SJCRH30 (cell line): ENCODE data around the gene WBP11. TPM values are rescaled to one million over a fixed set of nuclear protein-coding genes. Genes with fewer than 3 reads are reported as not detected.

Experiments used
- DNase-seq, 2 experiments: peaks; one replicate each; pipeline ENCODE4 v3.0.0-alpha.2; 2015 to 2020
- H3K27ac ChIP-seq: fragments of 250-450 bp; sonication (Bioruptor Pico); 2 replicates; pipeline ENCODE4 v1.5.1; 2020; ENCODE audit warnings: mild to moderate bottlenecking, moderate library complexity
- H3K27me3 ChIP-seq: fragments of 250-450 bp; sonication (Bioruptor Pico); 2 replicates; pipeline ENCODE4 v1.5.1; 2020; ENCODE audit warnings: mild to moderate bottlenecking, moderate library complexity
- H3K36me3 ChIP-seq: fragments of 250-450 bp; sonication (Bioruptor Pico); 2 replicates; pipeline ENCODE4 v1.5.1; 2020; ENCODE audit warnings: mild to moderate bottlenecking, moderate library complexity
- H3K4me1 ChIP-seq: fragments of 250-450 bp; sonication (Bioruptor Pico); 2 replicates; pipeline ENCODE4 v1.5.1; 2020; ENCODE audit warnings: mild to moderate bottlenecking, moderate library complexity
- H3K4me3 ChIP-seq: fragments of 250-450 bp; sonication (Bioruptor Pico); 2 replicates; pipeline ENCODE4 v1.5.1; 2020; ENCODE audit warnings: mild to moderate bottlenecking, moderate library complexity
- H3K9me3 ChIP-seq: fragments of 250-450 bp; sonication (Bioruptor Pico); replicated peaks from 2 replicates; pipeline ENCODE4 v1.5.1; 2020; ENCODE audit warnings: mild to moderate bottlenecking, moderate library complexity
- total RNA-seq: library from RNA; depleted of rRNA; stranded (reverse); fragments of >200 nt; shearing (Covaris generic); gene quantifications from 2 replicates; pipeline ENCODE4 v1.2.3, GENCODE V29; 2014

The WBP11 gene
- total RNA-seq, 1 experiment from 2014 or later = 65.1 TPM

GRCh38 chr12:14802247-14802646 lies 1.0 kb downstream of the WBP11 start:
- no peaks in the 10 kb centered on the region for H3K27me3 ChIP-seq
- peak in 1 of 2 experiments; percentile 6 for DNase-seq
- H3K4me3 ChIP-seq = peak overlapping the region; percentile 95
- H3K27ac ChIP-seq = no peak overlapping the region
- H3K4me1 ChIP-seq = peaks cover 13% of the 10 kb centered on the region
- peaks cover 30% of the 10 kb centered on the region for H3K36me3 ChIP-seq
- no peaks in the 10 kb centered on the region for H3K9me3 ChIP-seq

GRCh38 chr12:14795028-14795448 lies 8.2 kb downstream of the WBP11 start:
- Histone ChIP-seq H3K4me1 (no peaks in the 10 kb centered on the region), H3K4me3 (no peak overlapping the region), H3K27me3 (no peaks in the 10 kb centered on the region), H3K9me3 (no peaks in the 10 kb centered on the region), H3K36me3 (peaks cover 88% of the 10 kb centered on the region), H3K27ac (peak overlapping the region; percentile 30)
- DNase-seq = peak in 1 of 2 experiments; percentile 8

DNA sequence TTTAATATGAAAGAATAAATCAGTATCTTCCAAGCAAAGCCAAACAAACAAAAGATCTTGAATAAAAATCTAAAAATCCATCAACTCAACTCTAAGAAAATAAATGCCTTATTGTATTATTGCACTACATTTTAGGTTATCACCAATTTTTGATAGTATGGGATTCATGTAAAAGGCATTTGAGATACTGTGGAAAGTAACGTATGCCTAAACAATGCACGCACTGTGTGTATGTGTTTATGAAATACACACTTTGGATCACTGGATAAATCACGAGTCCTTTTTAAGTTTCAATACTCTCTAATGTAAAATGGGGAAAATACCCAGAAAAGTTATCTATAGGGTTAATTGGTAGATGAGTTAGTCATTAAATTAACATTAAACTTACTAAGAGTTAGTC lies 17.7 kb downstream of the WBP11 start:
- Histone ChIP-seq H3K9me3 (no peaks in the 10 kb centered on the region), H3K4me1 (no peaks in the 10 kb centered on the region), H3K4me3 (no peak overlapping the region), H3K27ac (no peak overlapping the region), H3K27me3 (no peaks in the 10 kb centered on the region), H3K36me3 (peaks cover 56% of the 10 kb centered on the region)
- no peak for DNase-seq

DNA sequence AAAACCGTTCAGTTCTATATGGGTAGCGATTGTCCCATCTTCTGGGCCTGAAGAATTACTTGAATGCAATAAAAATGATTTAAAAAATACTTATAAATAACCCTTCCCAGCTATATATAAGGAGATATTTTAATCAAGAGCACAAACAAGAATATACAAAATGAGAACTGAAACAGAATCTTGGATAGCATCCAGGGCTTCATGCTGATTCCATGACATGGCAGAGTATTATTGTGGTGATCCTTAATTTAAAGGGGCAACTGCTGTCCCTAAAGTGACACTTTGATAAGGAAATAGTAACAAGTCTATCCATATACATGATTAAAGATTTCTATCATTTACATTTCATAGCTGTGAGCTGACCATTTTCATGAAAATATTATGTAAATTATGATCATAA lies 18.8 kb downstream of the WBP11 start:
- Histone ChIP-seq H3K27ac (no peak overlapping the region), H3K4me3 (no peak overlapping the region), H3K9me3 (no peaks in the 10 kb centered on the region), H3K4me1 (no peaks in the 10 kb centered on the region), H3K36me3 (peaks cover 45% of the 10 kb centered on the region), H3K27me3 (no peaks in the 10 kb centered on the region)
- DNase-seq = no peak

GRCh38 chr12:14782756-14783155 lies 20.5 kb downstream of the WBP11 start:
- Histone ChIP-seq H3K9me3 (no peaks in the 10 kb centered on the region), H3K4me3 (no peak overlapping the region), H3K27me3 (no peaks in the 10 kb centered on the region), H3K36me3 (peaks cover 28% of the 10 kb centered on the region), H3K27ac (no peak overlapping the region), H3K4me1 (no peaks in the 10 kb centered on the region)
- no peak for DNase-seq

DNA sequence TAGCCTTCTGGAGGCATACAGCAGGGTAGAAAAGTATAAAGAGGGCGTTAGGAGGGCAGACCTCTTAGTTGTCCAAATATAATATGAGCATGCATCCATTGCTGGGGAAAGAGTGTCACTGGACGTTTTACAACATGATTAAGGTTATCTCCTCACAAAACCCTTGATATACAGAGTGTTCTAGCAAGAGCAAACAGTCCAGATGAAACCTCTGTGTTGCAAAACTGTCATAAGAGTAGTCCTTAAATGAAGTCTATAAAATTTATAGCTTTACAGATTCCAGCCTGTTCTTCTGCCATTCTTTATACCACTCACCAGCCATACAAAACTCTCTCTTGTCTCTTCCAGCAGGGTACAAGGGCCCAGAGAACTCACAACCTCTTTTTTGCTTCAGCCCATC lies 21.7 kb downstream of the WBP11 start:
- Histone ChIP-seq H3K4me1 (no peaks in the 10 kb centered on the region), H3K27me3 (no peaks in the 10 kb centered on the region), H3K27ac (no peak overlapping the region), H3K9me3 (no peaks in the 10 kb centered on the region), H3K36me3 (peaks cover 19% of the 10 kb centered on the region), H3K4me3 (no peak overlapping the region)
- DNase-seq = no peak

DNA sequence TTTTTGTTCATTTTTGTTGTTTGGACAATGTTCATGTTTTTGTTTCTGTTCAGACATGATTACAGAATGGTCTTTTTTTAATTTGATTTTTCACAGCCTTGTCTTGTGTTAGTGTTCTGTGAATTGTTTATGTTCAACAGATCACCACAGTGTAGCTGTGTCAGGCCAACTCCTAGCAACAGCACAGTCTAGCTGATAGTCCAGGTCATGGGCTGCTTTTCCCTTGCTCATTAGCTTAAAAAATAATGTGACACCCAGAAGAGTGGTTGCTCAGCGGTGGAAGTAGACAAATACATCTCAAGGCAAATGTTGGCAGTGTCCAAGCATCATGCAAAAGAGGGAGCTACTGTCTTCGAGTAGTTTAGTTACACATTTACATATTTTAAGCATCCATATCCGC lies 22.4 kb downstream of the WBP11 start:
- H3K27ac ChIP-seq = no peak overlapping the region
- H3K4me3 ChIP-seq = no peak overlapping the region
- H3K4me1 ChIP-seq = no peaks in the 10 kb centered on the region
- H3K36me3 ChIP-seq = peaks cover 12% of the 10 kb centered on the region
- no peaks in the 10 kb centered on the region for H3K9me3 ChIP-seq
- H3K27me3 ChIP-seq = no peaks in the 10 kb centered on the region
- DNase-seq = no peak

- Histone ChIP-seq H3K4me1 (no peaks in the 10 kb centered on the region), H3K27ac (no peak overlapping the region), H3K4me3 (no peak overlapping the region), H3K9me3 (no peaks in the 10 kb centered on the region), H3K27me3 (no peaks in the 10 kb centered on the region), H3K36me3 (peaks cover 5% of the 10 kb centered on the region)
- DNase-seq = no peak
These were observed 23.4 kb downstream of the WBP11 start for GRCh38 chr12:14779834-14780233.

GRCh38 chr12:14777271-14777670 lies 26.0 kb downstream of the WBP11 start:
- Histone ChIP-seq H3K4me1 (no peaks in the 10 kb centered on the region), H3K9me3 (no peaks in the 10 kb centered on the region), H3K27ac (no peak overlapping the region), H3K27me3 (no peaks in the 10 kb centered on the region), H3K36me3 (no peaks in the 10 kb centered on the region), H3K4me3 (no peak overlapping the region)
- no peak for DNase-seq

DNA sequence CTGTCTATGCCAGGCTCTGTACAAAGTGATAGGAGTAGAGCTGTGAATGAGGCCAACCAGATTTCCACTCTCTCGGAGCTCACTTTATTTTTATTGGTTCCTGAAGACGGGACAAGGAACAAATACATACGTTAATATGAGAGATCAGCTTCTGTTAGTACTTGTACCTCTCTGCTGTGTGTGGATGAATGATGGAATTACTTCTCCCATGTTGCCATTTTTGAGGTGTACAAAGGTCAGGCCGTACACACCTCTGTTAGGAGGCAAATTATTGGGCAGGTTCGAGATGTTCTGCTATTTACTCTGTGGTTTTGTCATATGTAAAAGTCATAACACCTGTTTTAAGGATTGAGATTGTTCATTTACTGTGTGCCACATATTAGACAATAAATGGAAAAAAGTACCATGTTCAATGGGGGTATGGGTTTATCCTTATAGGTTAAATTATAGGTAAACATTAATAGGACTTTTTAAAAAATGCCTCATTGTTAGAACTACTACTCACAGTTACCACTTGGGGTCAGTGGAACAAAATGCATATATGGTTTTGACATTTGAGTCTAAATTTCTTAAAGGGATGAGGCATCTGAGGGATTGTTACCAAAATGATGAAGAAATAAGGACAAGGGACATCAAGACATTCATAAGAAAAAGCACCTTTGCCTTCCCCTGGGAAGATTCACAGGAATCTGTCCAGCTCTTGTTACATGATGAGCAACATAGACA lies 26.9 kb downstream of the WBP11 start:
- H3K27ac ChIP-seq = no peak overlapping the region

GRCh38 chr12:14775636-14775980 lies 27.7 kb downstream of the WBP11 start:
- DNase-seq = no peak

More for the DNA sequence above, 26.9 kb downstream of the WBP11 start:
- Histone ChIP-seq H3K36me3 (no peaks in the 10 kb centered on the region), H3K4me1 (no peaks in the 10 kb centered on the region), H3K9me3 (no peaks in the 10 kb centered on the region), H3K4me3 (no peak overlapping the region), H3K27me3 (no peaks in the 10 kb centered on the region)
- DNase-seq = no peak

DNA sequence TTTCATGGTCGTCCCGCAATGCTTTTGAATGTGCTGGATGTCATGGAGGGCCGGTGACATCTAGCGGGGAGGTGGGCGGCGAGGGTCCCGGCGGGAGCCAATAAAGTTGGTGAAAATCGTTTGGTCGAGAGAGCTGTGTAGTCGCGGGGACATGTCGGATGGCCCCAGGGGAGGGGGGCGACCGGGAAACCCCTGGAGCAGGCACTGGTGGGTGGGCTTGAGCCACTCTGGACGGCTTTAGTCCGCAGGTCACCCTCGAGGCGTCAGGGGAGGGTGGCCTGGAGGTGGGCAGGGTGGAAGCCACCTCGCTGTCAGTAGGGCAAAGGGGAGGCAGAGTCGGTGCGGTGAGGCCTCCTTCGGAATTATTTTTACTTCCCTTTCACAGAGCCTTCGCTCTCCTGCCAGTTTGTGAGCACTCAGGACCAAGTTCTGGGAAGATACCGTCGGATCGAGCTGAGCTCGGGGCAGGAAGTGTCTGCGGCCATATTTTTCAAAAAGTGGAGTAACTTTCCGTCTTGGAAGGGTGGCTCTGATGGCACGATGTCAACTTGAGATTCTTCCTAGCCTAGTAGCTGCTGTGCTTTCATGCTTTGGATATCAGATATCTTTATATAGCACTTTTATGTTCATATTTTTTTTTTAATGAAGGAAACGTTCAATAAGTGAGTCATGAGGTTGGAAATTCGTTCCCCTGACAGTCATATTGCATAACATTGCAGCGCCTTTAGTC lies 28.2 kb downstream of the WBP11 start:
- DNase-seq = no peak
- H3K4me3 ChIP-seq = no peak overlapping the region
- no peaks in the 10 kb centered on the region for H3K9me3 ChIP-seq
- H3K4me1 ChIP-seq = no peaks in the 10 kb centered on the region
- no peak overlapping the region for H3K27ac ChIP-seq
- no peaks in the 10 kb centered on the region for H3K27me3 ChIP-seq
- H3K36me3 ChIP-seq = no peaks in the 10 kb centered on the region

More at GRCh38 chr12:14775636-14775980, 27.7 kb downstream of the WBP11 start:
- no peak overlapping the region for H3K27ac ChIP-seq
- H3K9me3 ChIP-seq = no peaks in the 10 kb centered on the region
- H3K36me3 ChIP-seq = no peaks in the 10 kb centered on the region
- H3K27me3 ChIP-seq = no peaks in the 10 kb centered on the region
- H3K4me3 ChIP-seq = no peak overlapping the region
- H3K4me1 ChIP-seq = no peaks in the 10 kb centered on the region

DNA sequence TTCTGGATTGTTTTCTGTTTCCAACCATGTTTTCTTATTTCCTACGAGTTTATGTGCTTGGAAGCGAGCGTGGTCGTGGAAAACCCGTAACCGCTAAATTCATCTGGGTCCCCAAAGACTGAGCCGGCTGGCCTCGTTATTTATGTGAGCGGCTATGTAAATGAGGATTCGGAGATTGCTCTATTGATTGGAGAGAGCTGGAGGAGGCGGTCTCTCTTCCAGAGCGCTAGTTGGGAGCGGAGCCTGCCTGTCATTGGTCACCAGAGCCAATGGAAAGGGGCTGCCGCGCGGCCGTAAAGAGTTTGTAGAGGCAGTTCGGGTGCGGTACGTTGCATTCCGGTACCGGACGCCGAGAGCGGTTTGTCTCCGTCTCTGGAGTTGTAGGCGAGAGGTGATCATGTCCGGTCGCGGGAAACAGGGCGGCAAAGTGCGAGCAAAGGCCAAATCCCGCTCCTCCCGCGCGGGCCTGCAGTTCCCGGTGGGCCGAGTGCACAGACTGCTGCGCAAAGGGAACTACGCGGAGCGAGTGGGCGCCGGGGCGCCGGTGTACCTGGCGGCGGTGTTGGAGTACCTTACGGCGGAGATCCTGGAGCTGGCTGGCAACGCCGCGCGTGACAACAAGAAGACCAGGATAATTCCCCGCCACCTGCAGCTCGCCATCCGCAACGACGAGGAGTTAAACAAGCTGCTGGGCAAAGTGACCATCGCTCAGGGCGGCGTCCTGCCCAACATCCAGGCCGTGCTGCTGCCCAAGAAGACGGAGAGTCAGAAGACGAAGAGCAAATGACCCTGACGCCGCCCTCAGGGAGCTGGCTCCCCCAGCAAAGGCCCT lies 29.0 kb downstream of the WBP11 start:
- Histone ChIP-seq H3K36me3 (no peaks in the 10 kb centered on the region), H3K4me3 (no peak overlapping the region), H3K4me1 (no peaks in the 10 kb centered on the region), H3K27me3 (no peaks in the 10 kb centered on the region), H3K9me3 (no peaks in the 10 kb centered on the region), H3K27ac (no peak overlapping the region)
- DNase-seq = no peak

- Histone ChIP-seq H3K36me3 (no peaks in the 10 kb centered on the region), H3K9me3 (no peaks in the 10 kb centered on the region), H3K27me3 (no peaks in the 10 kb centered on the region), H3K4me3 (no peak overlapping the region), H3K4me1 (no peaks in the 10 kb centered on the region), H3K27ac (no peak overlapping the region)
- DNase-seq = no peak
These were observed 29.6 kb downstream of the WBP11 start for GRCh38 chr12:14773685-14774073.

DNA sequence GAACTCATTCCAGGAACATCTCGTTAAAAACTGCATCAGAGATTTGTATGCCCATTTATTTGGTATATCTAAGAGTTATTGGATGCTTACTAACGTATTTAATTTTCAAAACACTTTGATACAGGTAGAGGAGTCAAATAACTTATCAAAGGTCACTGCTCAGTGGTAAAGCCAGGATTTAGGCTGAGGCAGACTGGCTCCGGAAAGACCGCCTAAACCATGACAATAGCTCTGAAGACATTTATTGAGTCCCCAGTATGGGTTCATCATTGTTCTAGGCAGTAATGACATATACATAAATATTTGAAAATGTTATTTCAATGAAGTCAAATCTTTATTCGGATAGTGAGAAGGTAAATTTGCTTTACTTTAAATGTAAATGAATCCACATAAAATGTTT lies 30.3 kb downstream of the WBP11 start:
- no peaks in the 10 kb centered on the region for H3K4me1 ChIP-seq
- H3K36me3 ChIP-seq = no peaks in the 10 kb centered on the region
- H3K27ac ChIP-seq = no peak overlapping the region
- H3K27me3 ChIP-seq = no peaks in the 10 kb centered on the region
- no peak for DNase-seq
- no peaks in the 10 kb centered on the region for H3K9me3 ChIP-seq
- H3K4me3 ChIP-seq = no peak overlapping the region
